Loucy (cell line): ENCODE data around the gene BLOC1S6.

Experiments used
- CTCF ChIP-seq: fragments of 200-600 bp; sonication (generic); conservative IDR thresholded peaks from 2 replicates; pipeline ENCODE4 v1.5.1; 2014; ENCODE audit warnings: mild to moderate bottlenecking, antibody characterized with exemption, low read length
- EZH2phosphoT487 ChIP-seq: fragments of 200-600 bp; IDR thresholded peaks from 2 replicates; pipeline ENCODE4 v1.6.1; 2018; ENCODE audit warnings: antibody characterized with exemption, mild to moderate bottlenecking, moderate library complexity, borderline replicate concordance

DNA sequence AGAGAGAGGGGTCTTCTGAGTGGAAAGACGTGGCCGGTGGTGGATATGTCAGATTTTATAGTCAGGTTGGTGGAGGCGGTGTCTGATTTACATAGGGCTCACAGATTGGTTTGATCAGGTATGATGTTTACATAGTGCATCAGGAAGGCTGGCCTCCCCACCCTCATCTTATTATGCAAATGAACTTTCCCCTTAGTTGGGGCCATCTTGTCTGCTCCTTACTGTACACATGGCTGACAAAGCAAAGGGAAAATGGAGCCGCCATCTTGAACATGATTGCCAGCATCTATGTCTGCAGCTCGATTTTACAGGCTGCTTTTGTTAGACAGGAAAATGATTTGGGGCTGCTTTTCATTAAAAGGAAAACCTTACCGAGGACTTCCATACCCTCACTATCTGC lies 67.6 kb downstream of the BLOC1S6 start:
- TF ChIP-seq CTCF (no peak), EZH2phosphoT487 (no peak)
